ENCODE data around the gene BLNK. TPM values are rescaled to one million over a fixed set of nuclear protein-coding genes. Genes with fewer than 3 reads are reported as not detected.

BLNK gene
- total and polyA plus RNA-seq, 11 donors = 0.25 to 11.1 (median 0.89) TPM; not detected in 1

GRCh38 chr10:96188916-96189315 is 82.5 kb downstream of the BLNK start:
- H3K4me3 ChIP-seq = no peak overlapping the region
- WGBS, 4 donors = 83 to 95% (median 86%) methylated on average over 1 of the region's 1 CpG
- TF ChIP-seq CTCF (IDR thresholded peaks at IDR 0.05) (no peak), POLR2A (IDR thresholded peaks at IDR 0.05) (no peak)

DNA sequence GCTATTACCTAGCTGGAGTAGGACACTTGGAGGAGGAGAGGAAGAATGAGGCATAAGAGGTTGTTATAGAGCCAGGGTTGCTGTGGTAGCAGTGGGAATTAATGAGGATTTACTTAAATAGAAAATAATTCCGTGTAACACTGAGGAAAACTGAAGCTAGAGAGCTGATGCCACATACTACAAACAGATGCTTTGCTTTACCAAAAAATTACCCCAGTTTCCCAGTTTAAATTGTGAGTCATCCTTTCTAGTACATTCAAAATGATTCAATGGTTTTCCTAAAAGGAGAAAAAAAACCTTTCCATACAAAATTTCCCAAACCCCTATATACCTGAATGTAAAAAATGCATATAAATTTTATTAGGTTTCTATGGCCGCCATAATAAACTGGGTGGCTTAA is 82.9 kb downstream of the BLNK start:
- TF ChIP-seq CTCF (IDR thresholded peaks at IDR 0.05) (no peak), POLR2A (IDR thresholded peaks at IDR 0.05) (no peak)
- H3K27ac ChIP-seq = no peak overlapping the region
- no peaks in the 10 kb centered on the region for H3K4me1 ChIP-seq
- H3K27me3 ChIP-seq = no peaks in the 10 kb centered on the region
- no peaks in the 10 kb centered on the region for H3K36me3 ChIP-seq
- no peak overlapping the region for H3K4me3 ChIP-seq
- intact Hi-C loops (cut with DNase I) = no loop called here
- WGBS, 4 donors = 72 to 87% (median 82%) methylated on average over 2 of the region's 2 CpGs
- no peak for DNase-seq
- peaks cover 0 to 11% (median 3%) of the 10 kb centered on the region in 12 donors for H3K9me3 ChIP-seq
- no peak for ATAC-seq

More at GRCh38 chr10:96188916-96189315, 82.5 kb downstream of the BLNK start:
- DNase-seq (no peak), ATAC-seq (no peak)
- no peaks in the 10 kb centered on the region for H3K36me3 ChIP-seq
- no peaks in the 10 kb centered on the region for H3K27me3 ChIP-seq
- peaks cover 0 to 7% (median 1%) of the 10 kb centered on the region in 12 donors for H3K9me3 ChIP-seq
- no peak overlapping the region for H3K27ac ChIP-seq
- H3K4me1 ChIP-seq = no peaks in the 10 kb centered on the region
- intact Hi-C loops (cut with DNase I) = no loop called here

DNA sequence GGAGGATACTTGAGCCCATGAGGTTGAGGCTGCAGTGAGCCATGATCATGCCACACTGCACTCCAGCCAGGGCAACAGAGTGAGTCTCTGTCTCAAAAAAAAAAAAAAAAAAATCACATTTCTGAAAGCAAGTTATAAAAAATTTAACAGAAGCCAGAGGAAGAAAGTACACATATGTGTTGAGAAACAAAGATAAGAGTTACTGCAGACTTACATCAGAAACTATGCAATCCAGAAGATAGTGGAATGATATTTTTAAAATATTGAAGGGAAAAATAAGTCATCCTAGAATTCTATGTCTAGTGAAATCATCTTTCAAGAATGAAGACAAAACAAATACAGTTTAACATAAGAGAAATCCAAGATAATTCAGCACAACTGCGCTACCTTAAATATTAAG is 94.4 kb downstream of the BLNK start:
- WGBS, 4 donors = 95 to 98% (median 97%) methylated on average over 1 of the region's 1 CpG
- no peak for TF ChIP-seq CTCF (IDR thresholded peaks at IDR 0.05)
- no peak for TF ChIP-seq POLR2A (IDR thresholded peaks at IDR 0.05)
- intact Hi-C loops (cut with DNase I) = no loop called here
- no peak for ATAC-seq
- Histone ChIP-seq H3K27ac (no peak overlapping the region), H3K4me1 (no peaks in the 10 kb centered on the region), H3K36me3 (no peaks in the 10 kb centered on the region), H3K9me3 (peaks cover 0 to 59% (median 26%) of the 10 kb centered on the region in 12 donors), H3K27me3 (no peaks in the 10 kb centered on the region), H3K4me3 (no peak overlapping the region)
- no peak for DNase-seq

- ATAC-seq (no peak), DNase-seq (no peak)
- H3K27ac ChIP-seq = no peak overlapping the region
- H3K27me3 ChIP-seq = no peaks in the 10 kb centered on the region
- no peaks in the 10 kb centered on the region for H3K4me1 ChIP-seq
- TF ChIP-seq POLR2A (IDR thresholded peaks at IDR 0.05) = no peak
- no peak for TF ChIP-seq CTCF (IDR thresholded peaks at IDR 0.05)
- intact Hi-C loops (cut with DNase I) = no loop called here
- H3K9me3 ChIP-seq = peaks cover 0 to 79% (median 39%) of the 10 kb centered on the region in 12 donors
- WGBS, 4 donors = 79 to 97% (median 95%) methylated on average over 1 of the region's 1 CpG
- H3K4me3 ChIP-seq = no peak overlapping the region
- no peaks in the 10 kb centered on the region for H3K36me3 ChIP-seq
These were observed 98.7 kb downstream of the BLNK start for GRCh38 chr10:96172666-96173065.
